Neural cell (in vitro differentiated cells): Measurements from ENCODE around the gene DGKI. TPM values are rescaled to one million over a fixed set of nuclear protein-coding genes. Genes with fewer than 3 reads are reported as not detected.

Experiments
- H2AFZ ChIP-seq: fragments of 200-600, 300-800 bp; sonication (generic), shearing (Covaris generic); 2 replicates; pipeline ENCODE4 v1.6.0; 2014; ENCODE audit warnings: low read depth, mild to moderate bottlenecking, antibody characterized with exemption, low read length, moderate library complexity
- H3F3A ChIP-seq: fragments of 200-600 bp; shearing (Covaris generic); 2 replicates; pipeline ENCODE4 v1.6.1; 2016; ENCODE audit warnings: mild to moderate bottlenecking, moderate library complexity, mixed read lengths, antibody characterized with exemption, low read length; ENCODE audit not compliant: insufficient read depth, poor library complexity, severe bottlenecking
- H3K27ac ChIP-seq: fragments of 200-600, 300-800 bp; sonication (generic), shearing (Covaris generic); 2 replicates; pipeline ENCODE4 v1.5.1; 2014; ENCODE audit warnings: mild to moderate bottlenecking, low read length, moderate library complexity
- H3K27me3 ChIP-seq: fragments of 300-800, 200-600 bp; sonication (generic), shearing (Covaris generic); 2 replicates; pipeline ENCODE4 v1.6.0; 2014; ENCODE audit warnings: mild to moderate bottlenecking, low read depth, low read length, moderate library complexity; ENCODE audit not compliant: insufficient read depth
- H3K36me3 ChIP-seq: fragments of 300-800, 200-600 bp; sonication (generic), shearing (Covaris generic); 2 replicates; pipeline ENCODE4 v1.5.1; 2014; ENCODE audit warnings: mild to moderate bottlenecking, antibody characterized with exemption, low read length, moderate library complexity; ENCODE audit not compliant: insufficient read depth
- H3K4me2 ChIP-seq: fragments of 300-800, 200-600 bp; sonication (generic), shearing (Covaris generic); 2 replicates; pipeline ENCODE4 v1.6.0; 2014; ENCODE audit warnings: mild to moderate bottlenecking, low read length
- H3K4me3 ChIP-seq: fragments of 300-800, 200-600 bp; sonication (generic), shearing (Covaris generic); 2 replicates; pipeline ENCODE4 v1.5.1; 2014; ENCODE audit warnings: mild to moderate bottlenecking, low read length, moderate library complexity
- H3K79me2 ChIP-seq: fragments of 200-600 bp; shearing (Covaris generic); replicated peaks from 2 replicates; pipeline ENCODE4 v1.6.0; 2014; ENCODE audit warnings: mild to moderate bottlenecking, low read length, moderate library complexity; ENCODE audit not compliant: insufficient read depth
- H3K9ac ChIP-seq: fragments of 300-800, 200-600 bp; sonication (generic), shearing (Covaris generic); 2 replicates; pipeline ENCODE4 v1.6.1; 2016; ENCODE audit warnings: mild to moderate bottlenecking, low read length, mixed read lengths
- H3K9me2 ChIP-seq: fragments of 200-600 bp; shearing (Covaris generic); 2 replicates; pipeline ENCODE4 v1.6.1; 2016; ENCODE audit warnings: mild to moderate bottlenecking, low read length, mixed read lengths; ENCODE audit not compliant: insufficient read depth
- H3K9me3 ChIP-seq: fragments of 200-600, 300-800 bp; sonication (generic), shearing (Covaris generic); 2 replicates; pipeline ENCODE4 v1.6.1; 2016; ENCODE audit warnings: mild to moderate bottlenecking, mixed run types, low read length, moderate library complexity, mixed read lengths
- H4K20me1 ChIP-seq: fragments of 200-600 bp; shearing (Covaris generic); 2 replicates; pipeline ENCODE4 v1.6.1; 2016; ENCODE audit warnings: mild to moderate bottlenecking, mixed run types; ENCODE audit not compliant: insufficient read depth
- EP300 ChIP-seq: fragments of 450-650 bp; conservative IDR thresholded peaks from 2 replicates; pipeline ENCODE4 v1.6.1; 2014; ENCODE audit warnings: antibody characterized with exemption, mild to moderate bottlenecking, moderate library complexity; ENCODE audit not compliant: poor library complexity, severe bottlenecking
- EZH2 ChIP-seq: fragments of 200-600, 300-800 bp; shearing (Covaris generic), sonication (generic); IDR thresholded peaks from 2 replicates; pipeline ENCODE4 v1.6.1; 2014; ENCODE audit warnings: antibody characterized with exemption, low read length, borderline replicate concordance, mild to moderate bottlenecking; ENCODE audit not compliant: insufficient read depth, poor library complexity, severe bottlenecking
- MXI1 ChIP-seq: fragments of 450-650 bp; conservative IDR thresholded peaks from 2 replicates; pipeline ENCODE4 v1.6.1; 2014; ENCODE audit warnings: antibody characterized with exemption, mild to moderate bottlenecking; ENCODE audit not compliant: poor library complexity, severe bottlenecking
- RAD21 ChIP-seq: fragments of 450-650 bp; conservative IDR thresholded peaks from 2 replicates; pipeline ENCODE4 v1.6.1; 2014; ENCODE audit warnings: antibody characterized with exemption, mild to moderate bottlenecking, moderate library complexity
- REST ChIP-seq: IDR thresholded peaks from 2 replicates; pipeline ENCODE4 v1.6.1; 2012; ENCODE audit warnings: borderline replicate concordance
- SMC3 ChIP-seq: fragments of 450-650 bp; conservative IDR thresholded peaks from 2 replicates; pipeline ENCODE4 v1.6.1; 2014; ENCODE audit warnings: antibody characterized with exemption, mild to moderate bottlenecking, moderate library complexity; ENCODE audit not compliant: poor library complexity
- TAF1 ChIP-seq: IDR thresholded peaks from 2 replicates; pipeline ENCODE4 v1.6.1; 2012; ENCODE audit warnings: low read depth
- polyA plus RNA-seq: library from polyadenylated mRNA; depleted of rRNA; stranded (reverse); fragments of >200 nt; gene quantifications from 2 replicates; pipeline ENCODE4 v1.2.3, GENCODE V29; 2014
- TF ChIP-seq, protein P1 (sequence below): fragments of 450-650 bp; IDR thresholded peaks from 2 replicates; pipeline ENCODE4 v1.5.1; 2014; ENCODE audit warnings: antibody characterized with exemption, mild to moderate bottlenecking, moderate library complexity; ENCODE audit not compliant: poor library complexity, severe bottlenecking

Gene DGKI
- polyA plus RNA-seq, 1 donor from 2014 or later = 15.8 TPM

- TF ChIP-seq EP300 (no peak), RAD21 (no peak), REST (no peak)
- Histone ChIP-seq H3K9me2 (no peaks in the 10 kb centered on the region), H3K27me3 (no peaks in the 10 kb centered on the region), H3K9me3 (no peaks in the 10 kb centered on the region), H3K4me3 (no peak overlapping the region), H3K79me2 (no peaks in the 10 kb centered on the region), H3K9ac (no peak overlapping the region), H3F3A (no peaks in the 10 kb centered on the region), H4K20me1 (no peaks in the 10 kb centered on the region), H2AFZ (no peak overlapping the region), H3K36me3 (no peaks in the 10 kb centered on the region), H3K27ac (no peak overlapping the region), H3K4me2 (no peak overlapping the region)
Measured at GRCh38 chr7:137475966-137476365, 370.8 kb downstream of the DGKI start.

DNA sequence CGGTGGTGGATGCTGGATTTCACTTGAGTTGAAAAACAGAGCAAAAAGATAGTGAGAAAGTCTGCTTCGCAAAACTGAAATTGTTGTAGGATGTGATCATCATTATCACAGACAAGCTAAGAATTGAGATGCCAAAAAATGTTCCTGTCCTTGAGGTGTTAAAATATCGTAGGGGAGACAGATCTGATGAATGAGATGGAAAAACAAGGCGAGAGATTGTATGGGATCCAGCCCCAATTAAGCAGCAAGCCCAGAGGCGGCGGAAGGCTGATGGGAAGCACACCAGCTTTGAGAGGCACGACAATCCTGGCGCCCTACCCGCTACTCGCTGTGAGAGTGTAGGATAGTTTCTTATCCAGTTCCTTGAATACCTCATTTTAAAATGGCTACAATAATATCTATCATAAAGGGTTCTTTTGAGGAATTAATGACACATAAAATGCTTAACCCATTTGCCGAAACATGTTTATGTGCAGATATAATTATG, 372.2 kb downstream of the DGKI start:
- Histone ChIP-seq H3K36me3 (no peaks in the 10 kb centered on the region), H3K9me2 (no peaks in the 10 kb centered on the region), H3K79me2 (no peaks in the 10 kb centered on the region), H3K9me3 (no peaks in the 10 kb centered on the region), H3F3A (no peaks in the 10 kb centered on the region), H3K27me3 (no peaks in the 10 kb centered on the region), H4K20me1 (no peaks in the 10 kb centered on the region), H2AFZ (no peak overlapping the region), H3K9ac (no peak overlapping the region), H3K4me2 (no peak overlapping the region), H3K4me3 (no peak overlapping the region), H3K27ac (no peak overlapping the region)
- TF ChIP-seq EP300 = no peak

GRCh38 chr7:137471128-137471527, 375.6 kb downstream of the DGKI start:
- H3F3A ChIP-seq = no peaks in the 10 kb centered on the region
- no peak overlapping the region for H3K4me3 ChIP-seq
- no peaks in the 10 kb centered on the region for H4K20me1 ChIP-seq
- H2AFZ ChIP-seq = no peak overlapping the region
- no peak for TF ChIP-seq REST
- no peak for TF ChIP-seq EP300
- TF ChIP-seq, protein P1, sequence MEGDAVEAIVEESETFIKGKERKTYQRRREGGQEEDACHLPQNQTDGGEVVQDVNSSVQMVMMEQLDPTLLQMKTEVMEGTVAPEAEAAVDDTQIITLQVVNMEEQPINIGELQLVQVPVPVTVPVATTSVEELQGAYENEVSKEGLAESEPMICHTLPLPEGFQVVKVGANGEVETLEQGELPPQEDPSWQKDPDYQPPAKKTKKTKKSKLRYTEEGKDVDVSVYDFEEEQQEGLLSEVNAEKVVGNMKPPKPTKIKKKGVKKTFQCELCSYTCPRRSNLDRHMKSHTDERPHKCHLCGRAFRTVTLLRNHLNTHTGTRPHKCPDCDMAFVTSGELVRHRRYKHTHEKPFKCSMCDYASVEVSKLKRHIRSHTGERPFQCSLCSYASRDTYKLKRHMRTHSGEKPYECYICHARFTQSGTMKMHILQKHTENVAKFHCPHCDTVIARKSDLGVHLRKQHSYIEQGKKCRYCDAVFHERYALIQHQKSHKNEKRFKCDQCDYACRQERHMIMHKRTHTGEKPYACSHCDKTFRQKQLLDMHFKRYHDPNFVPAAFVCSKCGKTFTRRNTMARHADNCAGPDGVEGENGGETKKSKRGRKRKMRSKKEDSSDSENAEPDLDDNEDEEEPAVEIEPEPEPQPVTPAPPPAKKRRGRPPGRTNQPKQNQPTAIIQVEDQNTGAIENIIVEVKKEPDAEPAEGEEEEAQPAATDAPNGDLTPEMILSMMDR = no peak
- no peak for TF ChIP-seq TAF1
- no peak for TF ChIP-seq RAD21
- TF ChIP-seq SMC3 = no peak
- TF ChIP-seq MXI1 = no peak
- TF ChIP-seq EZH2 = no peak
- no peak overlapping the region for H3K4me2 ChIP-seq
- no peaks in the 10 kb centered on the region for H3K36me3 ChIP-seq
- no peaks in the 10 kb centered on the region for H3K27me3 ChIP-seq
- no peaks in the 10 kb centered on the region for H3K9me3 ChIP-seq
- H3K9ac ChIP-seq = no peak overlapping the region
- H3K27ac ChIP-seq = no peak overlapping the region
- H3K79me2 ChIP-seq = no peaks in the 10 kb centered on the region
- no peaks in the 10 kb centered on the region for H3K9me2 ChIP-seq
